PFSK-1 (cell line): Measurements from ENCODE around the gene SPTBN1.

Experiments
- FOXP2 ChIP-seq: optimal IDR thresholded peaks from 2 replicates; pipeline ENCODE3; 2011; ENCODE audit warnings: borderline replicate concordance, control low read depth, inconsistent platforms; ENCODE audit not compliant: insufficient read depth; ENCODE audit errors: extremely low read length, extremely low read depth
- POLR2AphosphoS5 ChIP-seq: IDR thresholded peaks from 2 replicates; pipeline ENCODE4 v1.6.1; 2012; ENCODE audit warnings: low read depth, mild to moderate bottlenecking, control low read depth, low read length, moderate library complexity
- REST ChIP-seq, 2 experiments: IDR thresholded peaks; 2 replicates each; pipeline versions ENCODE4 v1.6.1 to v1.8.0; 2011 to 2012; ENCODE audit warnings: low read depth in 2 of 2, low read length in 2 of 2, control low read depth in 1 of 2, inconsistent platforms in 1 of 2, mild to moderate bottlenecking in 1 of 2, moderate library complexity in 1 of 2; ENCODE audit not compliant: insufficient read depth in 1 of 2
- SIN3A ChIP-seq: IDR thresholded peaks from 2 replicates; pipeline ENCODE4 v1.6.1; 2012; ENCODE audit warnings: mild to moderate bottlenecking, low read length, moderate library complexity, borderline replicate concordance; ENCODE audit not compliant: insufficient read depth
- TAF1 ChIP-seq: IDR thresholded peaks from 2 replicates; pipeline ENCODE4 v1.6.1; 2012; ENCODE audit warnings: low read length, control low read depth, borderline replicate concordance; ENCODE audit not compliant: insufficient read depth

GRCh38 chr2:54648256-54648655 is 192.1 kb downstream of the SPTBN1 start:
- no peak for TF ChIP-seq TAF1
- no peak for TF ChIP-seq POLR2AphosphoS5
- TF ChIP-seq SIN3A: no peak
- no peak for TF ChIP-seq FOXP2
- no peak for TF ChIP-seq REST (IDR thresholded peaks at IDR 0.05; ENCODE audit: insufficient read depth in 1 of 2, low read depth in 2 of 2, low read length in 2 of 2)
